Vagina (tissue), 2 donors: ENCODE results near the gene ARID5A. TPM values are rescaled to one million over a fixed set of nuclear protein-coding genes. Genes with fewer than 3 reads are reported as not detected.

Source experiments
- DNase-seq, 2 donors: peaks; one replicate each; pipeline ENCODE4 v3.0.0-alpha.2; 2017; ENCODE audit errors: extremely low spot score in 2 of 2
- H3K27ac ChIP-seq: fragments of 200-600 bp; sonication (generic); one replicate; pipeline ENCODE4 v1.5.1; 2019
- H3K27me3 ChIP-seq: fragments of 200-600 bp; sonication (generic); one replicate; pipeline ENCODE4 v1.5.1; 2019
- H3K36me3 ChIP-seq, 2 donors: fragments of 200-600 bp; sonication (generic); one replicate each; pipeline ENCODE4 v1.5.1; 2017 to 2019
- H3K4me1 ChIP-seq: fragments of 200-600 bp; sonication (generic); one replicate; pipeline ENCODE4 v1.5.1; 2019
- H3K4me3 ChIP-seq, 2 donors: fragments of 200-600 bp; sonication (generic); 1 replicate in 1 of 2; 2 replicates in 1 of 2; pipeline ENCODE4 v1.5.1; 2016 to 2019
- H3K9me3 ChIP-seq: fragments of 200-600 bp; sonication (generic); one replicate; pipeline ENCODE4 v1.5.1; 2019
- CTCF ChIP-seq, 3 experiments: fragments of 450-650 bp in 2 of 3; fragments of 200-600 bp in 1 of 3; sonication (generic) in 1 of 3; IDR thresholded peaks; one replicate each; pipeline ENCODE4 v1.5.1; 2017 to 2019; ENCODE audit warnings: antibody characterized with exemption in 3 of 3, mild to moderate bottlenecking in 2 of 3, moderate library complexity in 2 of 3
- POLR2A ChIP-seq, 2 donors: fragments of 450-650 bp; IDR thresholded peaks; one replicate each; pipeline ENCODE4 v1.6.1; 2017; ENCODE audit warnings: antibody characterized with exemption in 2 of 2, mild to moderate bottlenecking in 2 of 2, moderate library complexity in 2 of 2
- POLR2AphosphoS5 ChIP-seq, 2 donors: sonication (generic); formaldehyde crosslinking; IDR thresholded peaks; one replicate each; pipeline ENCODE4 v1.9.0; 2017; ENCODE audit warnings: antibody characterized with exemption in 2 of 2, mild to moderate bottlenecking in 2 of 2, low read depth in 1 of 2; ENCODE audit not compliant: insufficient read depth in 1 of 2
- intact Hi-C: fragments of 100-400 bp; cut with DNase I; formaldehyde crosslinking; loops from one replicate; pipeline ENCODE4 v1.15.1; 2023
- total RNA-seq: library from RNA; depleted of rRNA; stranded (reverse); fragments of >200 nt; gene quantifications from one replicate; pipeline ENCODE4 v1.2.3, GENCODE V29; 2016

ARID5A gene
- total RNA-seq, 1 donor from 2014 or later = 34.1 TPM

DNA sequence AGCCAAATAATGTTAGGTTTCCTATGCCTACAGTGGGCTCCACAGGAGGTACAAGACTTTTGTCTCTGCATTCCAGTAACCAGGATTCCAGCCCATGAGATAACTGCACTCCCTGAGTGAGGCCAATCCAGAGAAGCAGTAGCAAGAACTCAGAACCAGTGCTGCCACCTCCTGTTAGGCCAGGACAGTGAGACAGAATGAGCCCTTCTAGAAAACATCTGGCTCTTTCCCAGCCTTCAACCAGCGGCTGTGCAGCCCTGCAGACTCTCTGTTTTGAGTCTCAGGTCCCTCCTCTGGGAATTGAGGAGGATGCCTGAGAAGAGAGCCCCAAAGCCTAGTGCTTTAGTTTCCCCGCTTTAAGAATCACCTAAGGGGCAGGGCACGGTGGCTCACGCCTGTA lies 44.2 kb downstream of the ARID5A start:
- intact Hi-C loops = no loop called here
- Histone ChIP-seq H3K4me3 (no peak overlapping the region), H3K27me3 (no peaks in the 10 kb centered on the region), H3K4me1 (no peaks in the 10 kb centered on the region), H3K36me3 (no peaks in the 10 kb centered on the region), H3K27ac (no peak overlapping the region), H3K9me3 (no peaks in the 10 kb centered on the region)
- DNase-seq = no peak
- TF ChIP-seq POLR2AphosphoS5 (IDR thresholded peaks at IDR 0.05; ENCODE audit: insufficient read depth in 1 of 2, low read depth in 1 of 2) (no peak), POLR2A (IDR thresholded peaks at IDR 0.05) (no peak), CTCF (IDR thresholded peaks at IDR 0.05) (no peak)

- Histone ChIP-seq H3K27me3 (no peaks in the 10 kb centered on the region), H3K4me3 (no peak overlapping the region), H3K9me3 (no peaks in the 10 kb centered on the region), H3K4me1 (no peaks in the 10 kb centered on the region), H3K27ac (no peak overlapping the region), H3K36me3 (no peaks in the 10 kb centered on the region)
- no peak for TF ChIP-seq CTCF (IDR thresholded peaks at IDR 0.05)
- TF ChIP-seq POLR2AphosphoS5 (IDR thresholded peaks at IDR 0.05; ENCODE audit: insufficient read depth in 1 of 2, low read depth in 1 of 2) = no peak
- no peak for TF ChIP-seq POLR2A (IDR thresholded peaks at IDR 0.05)
- DNase-seq = no peak
- intact Hi-C loops = no loop called here
Observed at GRCh38 chr2:96584017-96584416, 47.5 kb downstream of the ARID5A start.

GRCh38 chr2:96587843-96588242 lies 51.3 kb downstream of the ARID5A start:
- intact Hi-C loops = no loop called here
- TF ChIP-seq POLR2AphosphoS5 (IDR thresholded peaks at IDR 0.05; ENCODE audit: insufficient read depth in 1 of 2, low read depth in 1 of 2) = no peak
- TF ChIP-seq CTCF (IDR thresholded peaks at IDR 0.05) = no peak
- Histone ChIP-seq H3K36me3 (peaks cover 0 to 7% of the 10 kb centered on the region in 2 donors), H3K4me1 (no peaks in the 10 kb centered on the region), H3K4me3 (no peak overlapping the region), H3K27me3 (no peaks in the 10 kb centered on the region), H3K27ac (no peak overlapping the region), H3K9me3 (no peaks in the 10 kb centered on the region)
- DNase-seq = no peak

GRCh38 chr2:96591054-96591453 lies 54.5 kb downstream of the ARID5A start:
- Histone ChIP-seq H3K27me3 (no peaks in the 10 kb centered on the region), H3K36me3 (peaks cover 0 to 37% of the 10 kb centered on the region in 2 donors), H3K9me3 (no peaks in the 10 kb centered on the region), H3K4me3 (no peak overlapping the region), H3K4me1 (no peaks in the 10 kb centered on the region), H3K27ac (no peak overlapping the region)
- intact Hi-C loops = no loop called here
- TF ChIP-seq POLR2A (IDR thresholded peaks at IDR 0.05) = no peak
- no peak for TF ChIP-seq POLR2AphosphoS5 (IDR thresholded peaks at IDR 0.05; ENCODE audit: insufficient read depth in 1 of 2, low read depth in 1 of 2)
- TF ChIP-seq CTCF (IDR thresholded peaks at IDR 0.05) = no peak
- DNase-seq = no peak

DNA sequence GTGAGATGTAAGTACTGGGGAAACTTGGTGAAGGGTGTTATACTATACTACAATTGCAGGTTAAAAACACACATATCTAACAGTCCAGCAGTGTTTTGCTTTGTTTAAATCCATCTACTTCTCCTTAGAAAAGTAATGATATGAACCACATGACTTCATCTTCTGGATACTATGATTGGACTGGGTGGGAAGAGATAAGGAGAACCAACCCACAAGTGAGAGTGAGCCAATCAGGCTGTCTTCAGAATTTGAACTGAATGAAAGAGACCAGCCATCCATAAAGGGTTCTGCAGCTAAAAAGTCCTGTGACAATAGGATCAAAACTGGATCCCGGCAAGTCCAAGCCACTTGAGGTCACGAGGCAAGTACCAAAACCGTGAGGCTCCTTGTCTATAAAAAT lies 54.9 kb downstream of the ARID5A start:
- no peak for DNase-seq

More for the DNA sequence above, 54.9 kb downstream of the ARID5A start:
- TF ChIP-seq POLR2A (IDR thresholded peaks at IDR 0.05) = no peak
- TF ChIP-seq POLR2AphosphoS5 (IDR thresholded peaks at IDR 0.05; ENCODE audit: insufficient read depth in 1 of 2, low read depth in 1 of 2) = no peak
- no peak for TF ChIP-seq CTCF (IDR thresholded peaks at IDR 0.05)
- no peaks in the 10 kb centered on the region for H3K9me3 ChIP-seq
- H3K4me3 ChIP-seq = no peak overlapping the region
- H3K27me3 ChIP-seq = no peaks in the 10 kb centered on the region
- no peak overlapping the region for H3K27ac ChIP-seq
- intact Hi-C loops = no loop called here
- no peaks in the 10 kb centered on the region for H3K4me1 ChIP-seq
- peaks cover 0 to 41% of the 10 kb centered on the region in 2 donors for H3K36me3 ChIP-seq
